ENCODE data around the gene PCNX2. TPM values are rescaled to one million over a fixed set of nuclear protein-coding genes. Genes with fewer than 3 reads are reported as not detected.

PCNX2 gene
- total RNA-seq, 1 experiment from 2014 or later: 15.3 TPM

DNA sequence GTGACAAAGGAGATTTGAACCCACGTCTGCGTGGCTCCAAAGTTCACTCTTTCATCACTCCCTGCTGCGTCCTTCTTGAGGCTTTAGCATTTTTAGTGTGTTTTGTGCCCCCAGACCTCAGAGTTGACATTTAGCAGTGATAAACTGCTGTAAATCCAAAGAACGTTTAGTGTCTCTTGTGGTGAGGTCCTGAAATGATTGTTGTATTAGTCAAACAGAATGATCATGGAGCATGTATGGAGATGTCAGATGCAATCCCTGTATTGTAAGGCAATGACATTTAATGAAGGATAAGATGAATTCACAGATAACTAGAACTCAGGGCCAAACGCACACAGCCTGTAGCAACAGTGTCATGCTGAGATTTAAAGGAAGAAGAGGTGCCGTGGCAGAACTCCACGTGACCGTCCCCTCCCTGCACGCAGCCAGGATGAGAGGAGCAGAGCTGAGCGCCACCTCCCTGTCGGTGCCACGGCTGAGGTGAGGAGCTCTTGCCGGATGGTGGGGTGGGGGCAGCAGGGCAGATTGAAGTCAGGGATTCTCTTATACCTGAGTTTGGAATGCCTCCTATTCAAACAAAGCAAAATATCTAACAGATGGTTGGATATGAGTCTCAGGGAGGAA, 315.1 kb downstream of the PCNX2 start:
- H4K20me1 ChIP-seq (ENCODE audit: insufficient read depth): no peaks in the 10 kb centered on the region
- BruUV-seq (replicated peaks): no TSS peak
- POLR2A ChIA-PET: no interaction called here
- no peaks in the 10 kb centered on the region for H3K4me1 ChIP-seq (ENCODE audit: control insufficient read depth in 1 of 2, insufficient read depth in 2 of 2, low read length in 2 of 2)
- no peaks in the 10 kb centered on the region for H3K27me3 ChIP-seq (ENCODE audit: insufficient read depth, low read length)
- H3K9me3 ChIP-seq (ENCODE audit: control insufficient read depth in 1 of 2, insufficient read depth in 1 of 2, low read depth in 1 of 2, low read length in 2 of 2): no peaks in the 10 kb centered on the region
- intact Hi-C loops (cut with micrococcal nuclease): no loop called here
- no peak for TF ChIP-seq ZFX (IDR thresholded peaks at IDR 0.05)
- TF ChIP-seq, protein P1, sequence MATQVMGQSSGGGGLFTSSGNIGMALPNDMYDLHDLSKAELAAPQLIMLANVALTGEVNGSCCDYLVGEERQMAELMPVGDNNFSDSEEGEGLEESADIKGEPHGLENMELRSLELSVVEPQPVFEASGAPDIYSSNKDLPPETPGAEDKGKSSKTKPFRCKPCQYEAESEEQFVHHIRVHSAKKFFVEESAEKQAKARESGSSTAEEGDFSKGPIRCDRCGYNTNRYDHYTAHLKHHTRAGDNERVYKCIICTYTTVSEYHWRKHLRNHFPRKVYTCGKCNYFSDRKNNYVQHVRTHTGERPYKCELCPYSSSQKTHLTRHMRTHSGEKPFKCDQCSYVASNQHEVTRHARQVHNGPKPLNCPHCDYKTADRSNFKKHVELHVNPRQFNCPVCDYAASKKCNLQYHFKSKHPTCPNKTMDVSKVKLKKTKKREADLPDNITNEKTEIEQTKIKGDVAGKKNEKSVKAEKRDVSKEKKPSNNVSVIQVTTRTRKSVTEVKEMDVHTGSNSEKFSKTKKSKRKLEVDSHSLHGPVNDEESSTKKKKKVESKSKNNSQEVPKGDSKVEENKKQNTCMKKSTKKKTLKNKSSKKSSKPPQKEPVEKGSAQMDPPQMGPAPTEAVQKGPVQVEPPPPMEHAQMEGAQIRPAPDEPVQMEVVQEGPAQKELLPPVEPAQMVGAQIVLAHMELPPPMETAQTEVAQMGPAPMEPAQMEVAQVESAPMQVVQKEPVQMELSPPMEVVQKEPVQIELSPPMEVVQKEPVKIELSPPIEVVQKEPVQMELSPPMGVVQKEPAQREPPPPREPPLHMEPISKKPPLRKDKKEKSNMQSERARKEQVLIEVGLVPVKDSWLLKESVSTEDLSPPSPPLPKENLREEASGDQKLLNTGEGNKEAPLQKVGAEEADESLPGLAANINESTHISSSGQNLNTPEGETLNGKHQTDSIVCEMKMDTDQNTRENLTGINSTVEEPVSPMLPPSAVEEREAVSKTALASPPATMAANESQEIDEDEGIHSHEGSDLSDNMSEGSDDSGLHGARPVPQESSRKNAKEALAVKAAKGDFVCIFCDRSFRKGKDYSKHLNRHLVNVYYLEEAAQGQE (IDR thresholded peaks at IDR 0.05; ENCODE audit: low read depth): no peak
- TF ChIP-seq POLR2A (IDR thresholded peaks at IDR 0.05; ENCODE audit: borderline replicate concordance, extremely low read depth, insufficient read depth, insufficient read length): no peak
- TF ChIP-seq, protein P2, sequence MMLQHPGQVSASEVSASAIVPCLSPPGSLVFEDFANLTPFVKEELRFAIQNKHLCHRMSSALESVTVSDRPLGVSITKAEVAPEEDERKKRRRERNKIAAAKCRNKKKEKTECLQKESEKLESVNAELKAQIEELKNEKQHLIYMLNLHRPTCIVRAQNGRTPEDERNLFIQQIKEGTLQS (IDR thresholded peaks at IDR 0.05): no peak
- TF ChIP-seq EGR1 (IDR thresholded peaks at IDR 0.05; ENCODE audit: low read depth): no peak
- TF ChIP-seq, protein P3, sequence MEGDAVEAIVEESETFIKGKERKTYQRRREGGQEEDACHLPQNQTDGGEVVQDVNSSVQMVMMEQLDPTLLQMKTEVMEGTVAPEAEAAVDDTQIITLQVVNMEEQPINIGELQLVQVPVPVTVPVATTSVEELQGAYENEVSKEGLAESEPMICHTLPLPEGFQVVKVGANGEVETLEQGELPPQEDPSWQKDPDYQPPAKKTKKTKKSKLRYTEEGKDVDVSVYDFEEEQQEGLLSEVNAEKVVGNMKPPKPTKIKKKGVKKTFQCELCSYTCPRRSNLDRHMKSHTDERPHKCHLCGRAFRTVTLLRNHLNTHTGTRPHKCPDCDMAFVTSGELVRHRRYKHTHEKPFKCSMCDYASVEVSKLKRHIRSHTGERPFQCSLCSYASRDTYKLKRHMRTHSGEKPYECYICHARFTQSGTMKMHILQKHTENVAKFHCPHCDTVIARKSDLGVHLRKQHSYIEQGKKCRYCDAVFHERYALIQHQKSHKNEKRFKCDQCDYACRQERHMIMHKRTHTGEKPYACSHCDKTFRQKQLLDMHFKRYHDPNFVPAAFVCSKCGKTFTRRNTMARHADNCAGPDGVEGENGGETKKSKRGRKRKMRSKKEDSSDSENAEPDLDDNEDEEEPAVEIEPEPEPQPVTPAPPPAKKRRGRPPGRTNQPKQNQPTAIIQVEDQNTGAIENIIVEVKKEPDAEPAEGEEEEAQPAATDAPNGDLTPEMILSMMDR (IDR thresholded peaks at IDR 0.05 in 2 of 3, conservative IDR thresholded peaks at IDR 0.05 in 1 of 3; ENCODE audit: borderline replicate concordance in 1 of 3, insufficient read depth in 1 of 3, low read depth in 2 of 3, low read length in 2 of 3): no peak
- no peak for TF ChIP-seq FOSL1 (IDR thresholded peaks at IDR 0.05; ENCODE audit: low read depth)
- no peak for TF ChIP-seq EZH2 (IDR thresholded peaks at IDR 0.05)
- TF ChIP-seq EZH2phosphoT487 (IDR thresholded peaks at IDR 0.05; ENCODE audit: borderline replicate concordance): no peak
- TF ChIP-seq, protein P4, sequence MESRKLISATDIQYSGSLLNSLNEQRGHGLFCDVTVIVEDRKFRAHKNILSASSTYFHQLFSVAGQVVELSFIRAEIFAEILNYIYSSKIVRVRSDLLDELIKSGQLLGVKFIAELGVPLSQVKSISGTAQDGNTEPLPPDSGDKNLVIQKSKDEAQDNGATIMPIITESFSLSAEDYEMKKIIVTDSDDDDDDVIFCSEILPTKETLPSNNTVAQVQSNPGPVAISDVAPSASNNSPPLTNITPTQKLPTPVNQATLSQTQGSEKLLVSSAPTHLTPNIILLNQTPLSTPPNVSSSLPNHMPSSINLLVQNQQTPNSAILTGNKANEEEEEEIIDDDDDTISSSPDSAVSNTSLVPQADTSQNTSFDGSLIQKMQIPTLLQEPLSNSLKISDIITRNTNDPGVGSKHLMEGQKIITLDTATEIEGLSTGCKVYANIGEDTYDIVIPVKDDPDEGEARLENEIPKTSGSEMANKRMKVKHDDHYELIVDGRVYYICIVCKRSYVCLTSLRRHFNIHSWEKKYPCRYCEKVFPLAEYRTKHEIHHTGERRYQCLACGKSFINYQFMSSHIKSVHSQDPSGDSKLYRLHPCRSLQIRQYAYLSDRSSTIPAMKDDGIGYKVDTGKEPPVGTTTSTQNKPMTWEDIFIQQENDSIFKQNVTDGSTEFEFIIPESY (IDR thresholded peaks at IDR 0.05; ENCODE audit: extremely low read depth, insufficient replicate concordance, low read length): no peak
- TF ChIP-seq CEBPB (IDR thresholded peaks at IDR 0.05; ENCODE audit: low read depth): no peak
- TF ChIP-seq CBX3 (IDR thresholded peaks at IDR 0.05; ENCODE audit: low read depth): no peak
- no peak for TF ChIP-seq TCF7L2 (IDR thresholded peaks at IDR 0.05; ENCODE audit: borderline replicate concordance, extremely low read depth, insufficient read depth, insufficient read length)
- TF ChIP-seq, protein P5, sequence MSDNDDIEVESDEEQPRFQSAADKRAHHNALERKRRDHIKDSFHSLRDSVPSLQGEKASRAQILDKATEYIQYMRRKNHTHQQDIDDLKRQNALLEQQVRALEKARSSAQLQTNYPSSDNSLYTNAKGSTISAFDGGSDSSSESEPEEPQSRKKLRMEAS (IDR thresholded peaks at IDR 0.05): no peak
- TF ChIP-seq SRF (IDR thresholded peaks at IDR 0.05; ENCODE audit: low read depth): no peak
- TF ChIP-seq SIN3A (IDR thresholded peaks at IDR 0.05; ENCODE audit: low read depth): no peak
- TF ChIP-seq ELF1 (IDR thresholded peaks at IDR 0.05; ENCODE audit: borderline replicate concordance, low read depth): no peak
- H3K27ac ChIP-seq (ENCODE audit: low read depth, low read length): no peak overlapping the region
- H2AFZ ChIP-seq (ENCODE audit: low read depth, low read length, poor library complexity, severe bottlenecking): no peak overlapping the region
- no peaks in the 10 kb centered on the region for H3K36me3 ChIP-seq (ENCODE audit: control insufficient read depth in 1 of 2, insufficient read depth in 2 of 2, low read length in 2 of 2)
- no peak overlapping the region for H3K9ac ChIP-seq (ENCODE audit: low read length)
- DNase-seq (ENCODE audit: low read depth, low spot score) (no peak), ATAC-seq (no peak)
- no peak overlapping the region for H3K4me2 ChIP-seq (ENCODE audit: low read length)
- CTCF ChIA-PET: no interaction called here
- H3K9me2 ChIP-seq (ENCODE audit: insufficient read depth): no peaks in the 10 kb centered on the region
- H3K79me2 ChIP-seq (ENCODE audit: insufficient read depth, low read length): no peaks in the 10 kb centered on the region
- H3K4me3 ChIP-seq (replicated peaks in 1 of 2; ENCODE audit: low read depth in 1 of 2, low read length in 2 of 2): no peak overlapping the region
- RAD21 ChIA-PET (ENCODE audit: low non-redundant PET in 1 of 2, low total read pairs in 2 of 2, uncharacterized antibody in 2 of 2, unreplicated experiment in 2 of 2): no interaction called here

Data from HCT116 (cell line).